OCI-LY7 (cell line): ENCODE results near the gene ZNF467. TPM values are rescaled to one million over a fixed set of nuclear protein-coding genes. Genes with fewer than 3 reads are reported as not detected.

Source experiments
- BruUV-seq: library from RNA; stranded (reverse); fragments of 400-500 nt; replicated peaks from 2 replicates; lab custom pipeline; 2021; lab: Mats Ljungman, UMichigan
- CTCF ChIA-PET: fragments of 300-600 bp; sonication (Branson Sonifier 250); formaldehyde crosslinking; loops from one replicate; lab custom pipeline; 2022; ENCODE audit warnings: antibody characterized with exemption; ENCODE audit not compliant: unreplicated experiment; lab: Charles Lee
- POLR2A ChIA-PET: fragments of 300-600 bp; sonication (Branson Sonifier 250); formaldehyde crosslinking; loops from one replicate; lab custom pipeline; 2022; ENCODE audit warnings: antibody characterized with exemption; lab: Charles Lee
- DNase-seq: peaks from one replicate; pipeline ENCODE4 v3.0.0-alpha.2; 2015; ENCODE audit warnings: low spot score
- H2AFZ ChIP-seq: fragments of 200-600 bp; sonication (generic), shearing (Covaris generic); 2 replicates; pipeline ENCODE4 v1.6.1; 2014; ENCODE audit warnings: mild to moderate bottlenecking, antibody characterized with exemption, low read length, moderate library complexity
- H3K27ac ChIP-seq: fragments of 200-600 bp; sonication (generic); 2 replicates; pipeline ENCODE4 v1.5.1; 2014; ENCODE audit warnings: mixed run types, low read depth, mild to moderate bottlenecking, moderate library complexity, low read length, inconsistent platforms; ENCODE audit not compliant: poor library complexity, severe bottlenecking
- H3K36me3 ChIP-seq: fragments of 200-600 bp; sonication (generic); 2 replicates; pipeline ENCODE4 v1.6.1; 2014; ENCODE audit warnings: mild to moderate bottlenecking, antibody characterized with exemption, low read length, moderate library complexity, mixed read lengths; ENCODE audit not compliant: insufficient read depth
- H3K4me1 ChIP-seq: fragments of 200-600 bp; sonication (generic); 2 replicates; pipeline ENCODE4 v1.5.1; 2014; ENCODE audit warnings: mild to moderate bottlenecking, low read length; ENCODE audit not compliant: insufficient read depth, poor library complexity, severe bottlenecking
- H3K4me2 ChIP-seq: fragments of 200-600 bp; sonication (generic); 2 replicates; pipeline ENCODE4 v1.6.1; 2014; ENCODE audit warnings: mild to moderate bottlenecking, low read length
- H3K4me3 ChIP-seq: fragments of 200-600 bp; sonication (generic); 2 replicates; pipeline ENCODE4 v1.5.1; 2014; ENCODE audit warnings: mild to moderate bottlenecking, low read depth, low read length; ENCODE audit not compliant: poor library complexity, severe bottlenecking
- H3K79me2 ChIP-seq: fragments of 200-600 bp; sonication (generic); 2 replicates; pipeline ENCODE4 v1.6.1; 2016; ENCODE audit warnings: low read depth, mild to moderate bottlenecking, low read length, moderate library complexity, mixed read lengths; ENCODE audit not compliant: insufficient read depth
- H3K9me2 ChIP-seq: fragments of 200-600 bp; sonication (generic); 2 replicates; pipeline ENCODE4 v1.6.1; 2016; ENCODE audit warnings: mild to moderate bottlenecking, low read length, mixed read lengths; ENCODE audit not compliant: insufficient read depth
- H3K9me3 ChIP-seq: fragments of 200-600 bp; sonication (generic); 2 replicates; pipeline ENCODE4 v1.6.1; 2014; ENCODE audit warnings: mild to moderate bottlenecking, mixed run types, low read length, mixed read lengths
- H4K20me1 ChIP-seq: fragments of 200-600 bp; sonication (generic); 2 replicates; pipeline ENCODE4 v1.6.1; 2014; ENCODE audit warnings: mild to moderate bottlenecking, antibody characterized with exemption, low read length, moderate library complexity, mixed read lengths; ENCODE audit not compliant: insufficient read depth
- CTCF ChIP-seq: fragments of 200-600 bp; sonication (generic); conservative IDR thresholded peaks from 2 replicates; pipeline ENCODE4 v1.5.1; 2014; ENCODE audit warnings: mild to moderate bottlenecking, antibody characterized with exemption, low read length, moderate library complexity, mixed read lengths
- EZH2phosphoT487 ChIP-seq: fragments of 200-600 bp; sonication (generic); IDR thresholded peaks from 2 replicates; pipeline ENCODE4 v1.6.1; 2018; ENCODE audit warnings: low read depth, borderline replicate concordance, mild to moderate bottlenecking, mixed run types, antibody characterized with exemption, low read length, moderate library complexity, mixed read lengths
- intact Hi-C: fragments of 100-400 bp; cut with micrococcal nuclease; formaldehyde crosslinking; loops from one replicate; pipeline ENCODE4 v1.10.0; 2022; ENCODE audit not compliant: unreplicated experiment
- total RNA-seq, 2 experiments: library from RNA; depleted of rRNA in 1 of 2; stranded (reverse); fragments of >200 nt in 1 of 2; shearing (Covaris generic) in 1 of 2; gene quantifications; 2 replicates each; pipeline ENCODE4 v1.2.3, GENCODE V29; 2014 to 2022

Gene ZNF467
- total RNA-seq, 2 experiments from 2014 or later: 0.22 to 0.40 TPM

DNA sequence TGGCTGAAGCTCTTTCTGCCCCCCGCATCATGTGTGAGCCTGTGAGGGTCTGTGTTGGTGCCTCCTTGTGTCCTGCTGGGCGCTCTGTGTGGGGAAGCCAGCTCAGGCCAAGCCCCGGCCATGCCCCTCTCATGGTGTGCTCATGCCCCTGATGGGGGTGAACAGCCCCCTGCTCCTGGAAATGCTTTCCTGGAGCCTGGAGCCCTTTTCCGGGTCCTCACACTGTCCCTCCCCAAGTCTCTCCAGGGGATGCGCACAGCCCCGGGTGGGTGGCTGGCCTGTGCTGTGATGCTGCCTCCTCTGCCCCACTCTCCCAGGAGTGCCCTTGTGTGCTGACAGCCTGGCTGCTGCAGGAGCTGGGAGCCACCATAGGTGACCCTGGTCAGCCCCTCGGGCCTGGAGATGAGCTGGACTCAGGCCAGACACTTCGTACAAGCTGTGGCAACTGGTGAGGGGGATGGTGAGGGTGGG, 43.9 kb upstream of the ZNF467 start:
- Histone ChIP-seq H3K4me1 (no peaks in the 10 kb centered on the region), H4K20me1 (no peaks in the 10 kb centered on the region), H3K9me2 (no peaks in the 10 kb centered on the region), H2AFZ (no peak overlapping the region), H3K4me2 (no peak overlapping the region), H3K36me3 (no peaks in the 10 kb centered on the region), H3K4me3 (no peak overlapping the region), H3K9me3 (no peaks in the 10 kb centered on the region), H3K27ac (no peak overlapping the region), H3K79me2 (no peaks in the 10 kb centered on the region)
- no TSS peak for BruUV-seq
- ChIA-PET POLR2A (no interaction called here), CTCF (no interaction called here)
- TF ChIP-seq EZH2phosphoT487 (no peak), CTCF (no peak)
- no peak for DNase-seq
- intact Hi-C loops: no loop called here

DNA sequence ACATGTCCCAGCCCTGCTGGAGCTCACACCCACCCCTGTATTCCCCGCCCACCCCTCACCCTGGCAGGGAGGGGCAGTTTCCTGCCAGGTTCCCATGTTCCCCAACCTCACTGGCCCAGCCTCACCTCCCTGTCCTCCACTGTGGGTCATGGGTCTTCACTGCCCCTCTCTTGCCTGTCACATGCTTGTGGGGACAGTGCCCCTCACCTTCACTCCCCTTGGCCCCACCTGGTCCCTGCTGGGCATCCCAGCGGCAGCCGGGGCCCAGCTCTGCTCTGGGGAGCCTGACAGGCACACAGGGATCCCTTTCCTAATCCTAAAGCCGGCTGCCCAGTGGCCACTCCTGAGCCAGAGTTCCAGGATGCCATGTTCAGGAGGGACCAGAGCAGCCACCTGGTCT, 43.4 kb upstream of the ZNF467 start:
- Histone ChIP-seq H3K4me3 (no peak overlapping the region), H3K36me3 (no peaks in the 10 kb centered on the region), H3K27ac (no peak overlapping the region), H3K4me2 (no peak overlapping the region), H3K79me2 (no peaks in the 10 kb centered on the region), H3K4me1 (no peaks in the 10 kb centered on the region), H3K9me2 (no peaks in the 10 kb centered on the region), H3K9me3 (no peaks in the 10 kb centered on the region), H2AFZ (no peak overlapping the region), H4K20me1 (no peaks in the 10 kb centered on the region)
- TF ChIP-seq CTCF (no peak), EZH2phosphoT487 (no peak)
- CTCF ChIA-PET: no interaction called here
- intact Hi-C loops: no loop called here
- no peak for DNase-seq
- POLR2A ChIA-PET: no interaction called here
- no TSS peak for BruUV-seq

- H3K27ac ChIP-seq: no peak overlapping the region
- H3K4me1 ChIP-seq: no peaks in the 10 kb centered on the region
- no peaks in the 10 kb centered on the region for H3K36me3 ChIP-seq
- no peak for TF ChIP-seq CTCF
- no peak for TF ChIP-seq EZH2phosphoT487
- POLR2A ChIA-PET: no interaction called here
- H2AFZ ChIP-seq: no peak overlapping the region
- intact Hi-C loops: no loop called here
- no peak overlapping the region for H3K4me2 ChIP-seq
- H3K9me3 ChIP-seq: no peaks in the 10 kb centered on the region
- no peak overlapping the region for H3K4me3 ChIP-seq
- H4K20me1 ChIP-seq: no peaks in the 10 kb centered on the region
- DNase-seq: no peak
- no peaks in the 10 kb centered on the region for H3K9me2 ChIP-seq
- BruUV-seq: no TSS peak
- H3K79me2 ChIP-seq: no peaks in the 10 kb centered on the region
- CTCF ChIA-PET: no interaction called here
Observed at GRCh38 chr7:149816267-149816751, 42.9 kb upstream of the ZNF467 start.
